GM21576 (cell line): Measurements from ENCODE around the gene ZNF554.
"Not testable (repeated sequence)": the region's sequence is repeated elsewhere in the genome, so short reads cannot be mapped to it uniquely, and the experiment has no call there.

Experiments
- ATAC-seq: cut with Tn5 transposase; IDR thresholded peaks from one replicate; pipeline ENCODE4 v1.9.1; 2021; ENCODE audit warnings: mild to moderate bottlenecking, moderate library complexity; ENCODE audit not compliant: unreplicated experiment

ZNF554 gene

GRCh38 chr19:2790557-2791271, 29.0 kb upstream of the ZNF554 start:
- ATAC-seq, result no peak

GRCh38 chr19:2791440-2791839, 28.2 kb upstream of the ZNF554 start:
- no peak for ATAC-seq

GRCh38 chr19:2791876-2792275, 27.8 kb upstream of the ZNF554 start:
- ATAC-seq, result no peak

GRCh38 chr19:2792666-2793065, 27.0 kb upstream of the ZNF554 start:
- ATAC-seq, result not testable (repeated sequence)

- no peak for ATAC-seq
Measured at GRCh38 chr19:2793126-2793525, 26.5 kb upstream of the ZNF554 start.

- ATAC-seq, result no peak
Measured at GRCh38 chr19:2793577-2793976, 26.1 kb upstream of the ZNF554 start.

- no peak for ATAC-seq
Measured at GRCh38 chr19:2795827-2796658, 23.6 kb upstream of the ZNF554 start.

- ATAC-seq, result no peak
Measured at GRCh38 chr19:2796659-2797266, 22.9 kb upstream of the ZNF554 start.

- no peak for ATAC-seq
Measured at GRCh38 chr19:2797280-2797679, 22.4 kb upstream of the ZNF554 start.

GRCh38 chr19:2798158-2798685, 21.4 kb upstream of the ZNF554 start:
- no peak for ATAC-seq

- no peak for ATAC-seq
Measured at GRCh38 chr19:2798733-2799132, 20.9 kb upstream of the ZNF554 start.

GRCh38 chr19:2799273-2800020, 20.2 kb upstream of the ZNF554 start:
- no peak for ATAC-seq

GRCh38 chr19:2800506-2800905, 19.2 kb upstream of the ZNF554 start:
- no peak for ATAC-seq

GRCh38 chr19:2802826-2803225, 16.8 kb upstream of the ZNF554 start:
- ATAC-seq, result no peak

- no peak for ATAC-seq
Measured at GRCh38 chr19:2803486-2804155, 16.0 kb upstream of the ZNF554 start.

GRCh38 chr19:2804156-2805004, 15.3 kb upstream of the ZNF554 start:
- no peak for ATAC-seq

GRCh38 chr19:2805261-2805900, 14.3 kb upstream of the ZNF554 start:
- ATAC-seq, result no peak

- no peak for ATAC-seq
Measured at GRCh38 chr19:2805991-2806649, 13.5 kb upstream of the ZNF554 start.
